NOMO-1 (cell line): ENCODE data around the gene AGR3.
A peak's percentile ranks its signal among the peaks of the same experiment; 100 is the strongest.

ENCODE experiments used
- DNase-seq, 2 experiments: peaks; one replicate each; lab custom pipeline; 2025; ENCODE audit not compliant: unreplicated experiment in 2 of 2; lab: John Stamatoyannopoulos, UW

Gene AGR3

GRCh38 chr7:16838891-16839290, 42.9 kb downstream of the AGR3 start:
- DNase-seq, result no peak

GRCh38 chr7:16838386-16838785, 43.4 kb downstream of the AGR3 start:
- no peak for DNase-seq

DNA sequence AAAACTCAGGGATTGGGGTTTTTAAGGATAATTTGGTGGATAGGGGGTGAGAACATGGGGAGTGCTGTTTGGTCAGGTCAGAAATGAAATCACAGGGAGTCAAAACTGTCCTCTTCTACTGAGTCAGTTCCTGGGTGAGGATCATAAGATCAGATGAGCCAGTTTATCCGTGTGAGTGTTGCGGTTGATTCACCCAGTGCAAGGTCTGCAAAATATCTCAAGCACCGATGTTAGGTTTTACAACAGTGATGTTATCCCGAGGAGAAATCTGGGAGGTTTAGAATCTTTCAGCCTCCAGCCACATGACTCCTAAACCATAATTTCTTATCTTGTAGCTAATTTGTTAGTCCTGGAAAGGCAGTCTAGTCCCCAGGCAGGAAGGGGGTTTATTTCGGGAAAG, 45.3 kb downstream of the AGR3 start:
- DNase-seq, result no peak

- DNase-seq, result no peak
Measured at GRCh38 chr7:16833373-16833772, 48.4 kb downstream of the AGR3 start.

GRCh38 chr7:16826060-16826459, 55.7 kb downstream of the AGR3 start:
- DNase-seq, result no peak

- no peak for DNase-seq
Measured at GRCh38 chr7:16822029-16822428, 59.8 kb downstream of the AGR3 start.

DNA sequence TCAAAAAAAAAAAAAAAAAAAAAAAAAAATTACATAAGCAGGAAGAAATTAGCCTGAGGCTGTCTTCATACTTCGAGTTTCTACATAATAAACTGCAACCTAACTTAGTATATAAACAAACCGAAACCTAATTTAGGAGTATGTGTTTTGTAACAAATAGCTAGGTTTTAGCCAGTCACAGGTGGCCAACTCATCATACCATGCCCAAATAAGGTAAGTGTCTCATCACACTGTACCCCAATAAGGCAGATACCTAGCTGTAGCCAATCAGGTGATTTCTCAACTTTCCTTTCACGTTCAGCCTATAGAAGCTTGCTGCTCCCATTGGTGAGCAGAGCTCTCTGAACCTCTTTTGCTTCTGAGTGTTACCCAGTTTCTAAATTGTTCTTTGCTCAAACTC, 63.1 kb downstream of the AGR3 start:
- no peak for DNase-seq

- peak in 1 of 2 experiments; percentile 18 for DNase-seq
Measured at GRCh38 chr7:16817536-16817935, 64.2 kb downstream of the AGR3 start.

- DNase-seq, result peak; percentile 71 to 89
Measured at GRCh38 chr7:16816824-16817223, 65.0 kb downstream of the AGR3 start.

DNA sequence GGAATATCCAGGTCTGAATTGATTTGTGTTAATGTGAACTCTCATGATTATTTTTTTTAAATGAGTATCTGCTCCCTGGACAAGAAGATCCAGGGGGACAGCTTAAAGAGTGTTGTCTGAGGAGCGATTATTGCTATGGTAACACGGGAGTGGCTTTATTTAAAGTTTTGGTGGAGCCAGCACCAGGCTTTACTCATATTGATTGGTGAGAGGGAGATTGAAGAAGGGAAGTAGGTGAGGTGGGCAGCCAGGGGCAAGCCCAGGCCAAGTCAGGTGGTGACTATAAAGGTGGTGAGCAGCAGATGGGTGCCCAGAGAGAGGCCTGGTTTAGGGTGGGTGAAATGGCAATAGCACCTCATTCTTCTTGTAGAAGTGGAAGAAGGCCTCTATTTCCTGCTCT, 66.8 kb downstream of the AGR3 start:
- DNase-seq, result no peak

- peak; percentile 70 to 81 for DNase-seq
Measured at GRCh38 chr7:16813232-16813616, 68.6 kb downstream of the AGR3 start.

- no peak for DNase-seq
Measured at GRCh38 chr7:16812542-16813231, 69.1 kb downstream of the AGR3 start.

DNA sequence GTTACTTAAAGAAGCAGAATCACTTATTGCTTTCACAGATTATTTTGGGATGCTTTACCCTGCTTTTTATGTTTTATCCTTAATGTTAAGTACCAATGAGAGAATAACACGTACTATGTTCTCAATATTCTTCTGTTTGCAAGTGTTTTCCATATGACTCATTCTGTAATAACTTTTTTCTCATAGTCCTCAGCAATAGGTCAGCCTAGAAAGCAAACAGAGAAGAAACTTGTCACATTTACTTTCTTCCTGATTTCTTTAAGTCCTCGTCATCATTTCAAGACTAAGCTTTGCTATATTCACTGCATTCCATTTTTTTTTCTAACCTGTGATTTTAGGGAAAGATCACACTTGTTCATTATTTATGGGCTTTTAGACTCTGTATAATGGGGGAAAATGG, 70.2 kb downstream of the AGR3 start:
- peak in 1 of 2 experiments; percentile 52 for DNase-seq

DNA sequence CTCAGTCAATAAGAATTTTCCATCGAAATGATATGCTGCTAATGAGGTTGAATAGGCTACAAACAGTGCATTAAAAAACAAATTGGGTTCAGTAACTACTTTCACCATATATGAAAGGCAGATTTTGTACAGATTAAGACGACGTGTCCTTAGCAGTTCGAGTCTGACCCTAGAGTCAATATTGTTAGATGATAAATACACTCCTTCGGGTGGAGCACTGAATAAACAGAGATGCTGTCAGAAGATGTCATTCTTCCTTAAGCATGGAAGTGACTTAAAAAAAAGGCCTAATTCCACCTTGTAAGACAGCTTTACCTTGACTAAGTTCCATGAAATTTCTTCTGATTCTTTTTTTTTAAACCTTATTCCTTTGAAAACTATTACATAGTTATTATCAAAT, 71.2 kb downstream of the AGR3 start:
- DNase-seq, result no peak

DNA sequence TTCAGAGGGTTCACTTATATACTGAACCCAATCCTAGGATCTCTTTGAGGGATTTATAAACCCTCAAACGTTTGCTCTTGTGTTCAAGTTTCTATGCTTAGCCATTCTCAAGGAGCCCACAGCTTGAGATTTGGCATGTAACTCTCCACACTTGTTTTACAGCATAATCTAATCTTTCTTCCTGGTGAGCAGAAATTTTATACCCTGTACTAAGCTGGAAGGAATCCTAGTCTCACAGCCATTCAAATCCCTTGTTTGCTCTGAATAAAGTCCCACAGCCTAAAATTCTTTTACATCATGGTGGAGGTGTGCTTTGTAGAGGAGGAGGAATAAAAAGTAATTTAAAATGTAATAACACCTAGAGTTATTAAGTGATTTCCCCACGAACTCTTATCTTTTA, 71.7 kb downstream of the AGR3 start:
- DNase-seq, result no peak
